Effector memory CD8-positive, alpha-beta T cell (primary cell): ENCODE measurements around the gene IL23R.
"Not testable (repeated sequence)": the region's sequence is repeated elsewhere in the genome, so short reads cannot be mapped to it uniquely, and the experiment has no call there.

ENCODE experiments used
- ATAC-seq: fragments of 150-1000 bp; cut with Tn5 transposase; replicated peaks from 2 replicates; pipeline ENCODE4 v1.10.0; 2021; ENCODE audit warnings: mild to moderate bottlenecking, moderate library complexity
- DNase-seq, 3 experiments: peaks; one replicate each; pipeline ENCODE4 v3.0.0; 2021
- H3K27ac Mint-ChIP-seq, 2 donors: one replicate each; pipeline ENCODE4 v1.8.0; 2022; ENCODE audit warnings: mild to moderate bottlenecking in 2 of 2, mixed read lengths in 2 of 2, moderate library complexity in 2 of 2
- H3K27me3 Mint-ChIP-seq, 2 donors: one replicate each; pipeline ENCODE4 v1.8.0; 2022; ENCODE audit warnings: mixed read lengths in 2 of 2
- H3K36me3 Mint-ChIP-seq: one replicate; pipeline ENCODE4 v1.8.0; 2022; ENCODE audit warnings: mild to moderate bottlenecking, moderate library complexity, mixed read lengths; ENCODE audit not compliant: insufficient read depth
- H3K4me1 Mint-ChIP-seq, 2 donors: one replicate each; pipeline ENCODE4 v1.8.0; 2022; ENCODE audit warnings: low read depth in 2 of 2, mixed read lengths in 2 of 2
- H3K4me3 Mint-ChIP-seq, 2 donors: one replicate each; pipeline ENCODE4 v1.8.0; 2022; ENCODE audit warnings: mild to moderate bottlenecking in 2 of 2, mixed read lengths in 2 of 2, moderate library complexity in 2 of 2
- H3K9me3 Mint-ChIP-seq, 2 donors: one replicate each; pipeline ENCODE4 v1.8.0; 2022; ENCODE audit warnings: mixed read lengths in 2 of 2

The IL23R gene

GRCh38 chr1:67190942-67191341 lies 24.7 kb downstream of the IL23R start:
- Mint-ChIP-seq H3K4me3 (no peak overlapping the region), H3K27me3 (no peaks in the 10 kb centered on the region), H3K36me3 (peaks cover 11% of the 10 kb centered on the region), H3K27ac (no peak overlapping the region), H3K9me3 (no peaks in the 10 kb centered on the region), H3K4me1 (peaks cover 7 to 9% of the 10 kb centered on the region in 2 donors)
- DNase-seq (no peak), ATAC-seq (no peak)

GRCh38 chr1:67191668-67192520 lies 25.6 kb downstream of the IL23R start:
- Mint-ChIP-seq H3K4me1 (peaks cover 10 to 11% of the 10 kb centered on the region in 2 donors), H3K9me3 (no peaks in the 10 kb centered on the region), H3K27ac (no peak overlapping the region), H3K27me3 (no peaks in the 10 kb centered on the region), H3K4me3 (no peak overlapping the region), H3K36me3 (peaks cover 8% of the 10 kb centered on the region)
- ATAC-seq (no peak), DNase-seq (no peak)

GRCh38 chr1:67192902-67193301 lies 26.6 kb downstream of the IL23R start:
- Mint-ChIP-seq H3K4me1 (peaks cover 11 to 18% of the 10 kb centered on the region in 2 donors), H3K27me3 (no peaks in the 10 kb centered on the region), H3K9me3 (no peaks in the 10 kb centered on the region), H3K36me3 (peaks cover 8% of the 10 kb centered on the region), H3K27ac (no peak overlapping the region), H3K4me3 (no peak overlapping the region)
- DNase-seq (no peak), ATAC-seq (no peak)

GRCh38 chr1:67193704-67194103 lies 27.4 kb downstream of the IL23R start:
- ATAC-seq (no peak), DNase-seq (no peak)
- Mint-ChIP-seq H3K9me3 (no peaks in the 10 kb centered on the region), H3K36me3 (peaks cover 8% of the 10 kb centered on the region), H3K4me3 (peak overlapping the region in 1 of 2 donors; percentile 72), H3K27ac (no peak overlapping the region), H3K4me1 (peaks cover 11 to 18% of the 10 kb centered on the region in 2 donors), H3K27me3 (no peaks in the 10 kb centered on the region)

- Mint-ChIP-seq H3K27ac (no peak overlapping the region), H3K4me3 (peak overlapping the region; percentile 71 to 72), H3K9me3 (no peaks in the 10 kb centered on the region)
Observed at GRCh38 chr1:67194209-67194863, 28.1 kb downstream of the IL23R start.

GRCh38 chr1:67200755-67201154 lies 34.5 kb downstream of the IL23R start:
- no peaks in the 10 kb centered on the region for H3K9me3 Mint-ChIP-seq
- H3K27me3 Mint-ChIP-seq = no peaks in the 10 kb centered on the region

More at GRCh38 chr1:67194209-67194863, 28.1 kb downstream of the IL23R start:
- Mint-ChIP-seq H3K27me3 (no peaks in the 10 kb centered on the region), H3K4me1 (peaks cover 11 to 18% of the 10 kb centered on the region in 2 donors), H3K36me3 (peaks cover 8% of the 10 kb centered on the region)
- ATAC-seq = peak; percentile 91
- DNase-seq = peak in 1 of 3 experiments; percentile 19

GRCh38 chr1:67201891-67202290 lies 35.6 kb downstream of the IL23R start:
- DNase-seq (no peak), ATAC-seq (no peak)
- peaks cover under 1 to 8% of the 10 kb centered on the region in 2 donors for H3K4me1 Mint-ChIP-seq
- H3K27ac Mint-ChIP-seq = no peak overlapping the region
- H3K9me3 Mint-ChIP-seq = no peaks in the 10 kb centered on the region
- no peak overlapping the region for H3K4me3 Mint-ChIP-seq
- peaks cover 22% of the 10 kb centered on the region for H3K36me3 Mint-ChIP-seq
- H3K27me3 Mint-ChIP-seq = no peaks in the 10 kb centered on the region

More at GRCh38 chr1:67200755-67201154, 34.5 kb downstream of the IL23R start:
- peaks cover 4 to 9% of the 10 kb centered on the region in 2 donors for H3K4me1 Mint-ChIP-seq
- ATAC-seq (no peak), DNase-seq (no peak)
- H3K27ac Mint-ChIP-seq = no peak overlapping the region
- peaks cover 16% of the 10 kb centered on the region for H3K36me3 Mint-ChIP-seq
- H3K4me3 Mint-ChIP-seq = no peak overlapping the region

GRCh38 chr1:67204298-67204980 lies 38.2 kb downstream of the IL23R start:
- H3K4me3 Mint-ChIP-seq = no peak overlapping the region
- DNase-seq (no peak), ATAC-seq (no peak)
- peaks cover 25% of the 10 kb centered on the region for H3K36me3 Mint-ChIP-seq
- H3K9me3 Mint-ChIP-seq = no peaks in the 10 kb centered on the region
- no peaks in the 10 kb centered on the region for H3K4me1 Mint-ChIP-seq
- H3K27ac Mint-ChIP-seq = no peak overlapping the region
- H3K27me3 Mint-ChIP-seq = no peaks in the 10 kb centered on the region

- not testable (repeated sequence) for DNase-seq, H3K9me3 Mint-ChIP-seq, H3K27me3 Mint-ChIP-seq
Observed at GRCh38 chr1:67207398-67207797, 41.1 kb downstream of the IL23R start.

GRCh38 chr1:67208217-67208616 lies 42.0 kb downstream of the IL23R start:
- Mint-ChIP-seq H3K9me3 (no peaks in the 10 kb centered on the region), H3K27me3 (no peaks in the 10 kb centered on the region), H3K4me3 (no peak overlapping the region)

More at GRCh38 chr1:67207398-67207797, 41.1 kb downstream of the IL23R start:
- H3K4me1 Mint-ChIP-seq, H3K4me3 Mint-ChIP-seq, ATAC-seq, H3K27ac Mint-ChIP-seq: not testable (repeated sequence)
- peaks cover 22% of the 10 kb centered on the region for H3K36me3 Mint-ChIP-seq

GRCh38 chr1:67209521-67209920 lies 43.3 kb downstream of the IL23R start:
- H3K4me3 Mint-ChIP-seq = no peak overlapping the region

More at GRCh38 chr1:67208217-67208616, 42.0 kb downstream of the IL23R start:
- Mint-ChIP-seq H3K36me3 (peaks cover 22% of the 10 kb centered on the region), H3K27ac (no peak overlapping the region), H3K4me1 (peaks cover 9 to 11% of the 10 kb centered on the region in 2 donors)
- ATAC-seq = no peak
- DNase-seq = no peak

GRCh38 chr1:67211589-67212563 lies 45.6 kb downstream of the IL23R start:
- no peaks in the 10 kb centered on the region for H3K27me3 Mint-ChIP-seq

More at GRCh38 chr1:67209521-67209920, 43.3 kb downstream of the IL23R start:
- Mint-ChIP-seq H3K9me3 (no peaks in the 10 kb centered on the region), H3K36me3 (peaks cover 11% of the 10 kb centered on the region), H3K27ac (no peak overlapping the region), H3K27me3 (no peaks in the 10 kb centered on the region), H3K4me1 (peaks cover 9 to 11% of the 10 kb centered on the region in 2 donors)
- ATAC-seq (no peak), DNase-seq (no peak)

More at GRCh38 chr1:67211589-67212563, 45.6 kb downstream of the IL23R start:
- Mint-ChIP-seq H3K36me3 (peaks cover 3% of the 10 kb centered on the region), H3K4me3 (no peak overlapping the region), H3K4me1 (peaks cover 9 to 11% of the 10 kb centered on the region in 2 donors), H3K9me3 (no peaks in the 10 kb centered on the region), H3K27ac (peak overlapping the region in 1 of 2 donors; percentile 21)
- peak; percentile 73 for ATAC-seq
- peak; percentile 50 to 67 (median 57) for DNase-seq
